PC-9 (cell line): ENCODE measurements around the gene PCDHGA8.

Source experiments
- EZH2 ChIP-seq: fragments of 200-600 bp; sonication (generic); IDR thresholded peaks from 2 replicates; pipeline ENCODE4 v1.8.0; 2017; ENCODE audit warnings: antibody characterized with exemption, low read depth
- TF ChIP-seq, protein P1 (sequence below): fragments of 200-600 bp; sonication (generic); conservative IDR thresholded peaks from 2 replicates; pipeline ENCODE4 v1.6.1; 2017; ENCODE audit warnings: mixed run types, antibody characterized with exemption, mild to moderate bottlenecking, moderate library complexity

DNA sequence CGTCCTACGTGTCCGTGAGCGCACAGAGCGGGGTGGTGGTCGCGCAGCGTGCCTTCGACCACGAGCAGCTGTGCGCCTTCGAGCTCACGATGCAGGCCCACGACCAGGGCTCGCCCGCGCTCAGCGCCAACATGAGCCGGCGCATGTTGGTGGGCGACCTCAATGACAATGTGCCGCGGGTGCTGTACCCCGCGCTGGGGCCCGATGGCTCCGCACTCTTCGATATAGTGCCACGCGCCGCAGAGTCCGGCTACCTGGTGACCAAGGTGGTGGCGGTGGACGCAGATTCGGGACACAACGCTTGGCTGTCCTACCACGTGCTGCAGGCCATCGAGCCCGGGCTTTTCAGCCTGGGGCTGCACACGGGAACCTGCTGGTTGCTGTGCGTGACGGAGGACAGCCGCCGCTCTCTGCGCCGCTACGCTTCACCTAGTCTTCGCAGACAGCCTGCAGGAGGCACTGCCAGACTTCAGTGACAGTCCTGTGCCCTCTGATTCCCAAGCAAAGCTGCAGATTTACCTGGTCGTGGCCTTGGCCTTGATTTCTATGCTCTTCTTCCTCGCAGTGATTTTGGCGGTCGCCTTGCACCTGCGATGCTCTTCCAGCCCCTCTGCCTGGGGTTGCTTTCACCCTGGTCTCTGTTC is 35.5 kb downstream of the PCDHGA8 start:
- TF ChIP-seq, protein P1, sequence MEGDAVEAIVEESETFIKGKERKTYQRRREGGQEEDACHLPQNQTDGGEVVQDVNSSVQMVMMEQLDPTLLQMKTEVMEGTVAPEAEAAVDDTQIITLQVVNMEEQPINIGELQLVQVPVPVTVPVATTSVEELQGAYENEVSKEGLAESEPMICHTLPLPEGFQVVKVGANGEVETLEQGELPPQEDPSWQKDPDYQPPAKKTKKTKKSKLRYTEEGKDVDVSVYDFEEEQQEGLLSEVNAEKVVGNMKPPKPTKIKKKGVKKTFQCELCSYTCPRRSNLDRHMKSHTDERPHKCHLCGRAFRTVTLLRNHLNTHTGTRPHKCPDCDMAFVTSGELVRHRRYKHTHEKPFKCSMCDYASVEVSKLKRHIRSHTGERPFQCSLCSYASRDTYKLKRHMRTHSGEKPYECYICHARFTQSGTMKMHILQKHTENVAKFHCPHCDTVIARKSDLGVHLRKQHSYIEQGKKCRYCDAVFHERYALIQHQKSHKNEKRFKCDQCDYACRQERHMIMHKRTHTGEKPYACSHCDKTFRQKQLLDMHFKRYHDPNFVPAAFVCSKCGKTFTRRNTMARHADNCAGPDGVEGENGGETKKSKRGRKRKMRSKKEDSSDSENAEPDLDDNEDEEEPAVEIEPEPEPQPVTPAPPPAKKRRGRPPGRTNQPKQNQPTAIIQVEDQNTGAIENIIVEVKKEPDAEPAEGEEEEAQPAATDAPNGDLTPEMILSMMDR, result no peak
- no peak for TF ChIP-seq EZH2
